Mesendoderm (in vitro differentiated cells): ENCODE measurements around the gene MTG1. TPM values are rescaled to one million over a fixed set of nuclear protein-coding genes. Genes with fewer than 3 reads are reported as not detected.

Experiments
- DNase-seq: peaks from one replicate; pipeline ENCODE4 v3.0.0; 2013
- H2AK5ac ChIP-seq: 2 replicates; pipeline ENCODE4 v1.6.1; 2013; ENCODE audit warnings: low read length, inconsistent platforms
- H2BK120ac ChIP-seq: 2 replicates; pipeline ENCODE4 v1.6.1; 2013; ENCODE audit warnings: low read depth, mild to moderate bottlenecking, low read length, moderate library complexity, mixed read lengths
- H2BK15ac ChIP-seq: replicated peaks from 2 replicates; pipeline ENCODE4 v1.6.1; 2013; ENCODE audit warnings: low read depth, mild to moderate bottlenecking, moderate library complexity
- H2BK5ac ChIP-seq: 2 replicates; pipeline ENCODE4 v1.6.1; 2013; ENCODE audit warnings: low read length, inconsistent platforms
- H3K18ac ChIP-seq: 2 replicates; pipeline ENCODE4 v1.6.1; 2013; ENCODE audit warnings: mild to moderate bottlenecking, low read length, mixed read lengths
- H3K23ac ChIP-seq: one replicate; pipeline ENCODE4 v1.6.1; 2013; ENCODE audit warnings: low read length
- H3K27ac ChIP-seq: 2 replicates; pipeline ENCODE4 v1.5.1; 2013; ENCODE audit warnings: low read depth, mild to moderate bottlenecking, inconsistent platforms, low read length, moderate library complexity
- H3K27me3 ChIP-seq: 2 replicates; pipeline ENCODE4 v1.6.1; 2013; ENCODE audit warnings: low read length, control low read depth, mild to moderate bottlenecking, inconsistent platforms; ENCODE audit not compliant: insufficient read depth, poor library complexity
- H3K36me3 ChIP-seq: 2 replicates; pipeline ENCODE4 v1.6.1; 2013; ENCODE audit warnings: low read length, inconsistent platforms; ENCODE audit not compliant: control insufficient read depth, insufficient read depth
- H3K4ac ChIP-seq: one replicate; pipeline ENCODE4 v1.6.1; 2013; ENCODE audit warnings: low read depth, mild to moderate bottlenecking, low read length, moderate library complexity
- H3K4me1 ChIP-seq: 2 replicates; pipeline ENCODE4 v1.6.1; 2013; ENCODE audit warnings: low read depth, low read length, inconsistent platforms; ENCODE audit not compliant: control insufficient read depth
- H3K4me2 ChIP-seq: 2 replicates; pipeline ENCODE4 v1.6.1; 2013; ENCODE audit warnings: low read length
- H3K4me3 ChIP-seq: 2 replicates; pipeline ENCODE4 v1.5.1; 2013; ENCODE audit warnings: mild to moderate bottlenecking, low read length
- H3K56ac ChIP-seq: one replicate; pipeline ENCODE4 v1.6.1; 2013; ENCODE audit warnings: low read length
- H3K79me1 ChIP-seq: 2 replicates; pipeline ENCODE4 v1.6.1; 2013; ENCODE audit warnings: low read length, inconsistent platforms
- H3K79me2 ChIP-seq: 2 replicates; pipeline ENCODE4 v1.6.1; 2013; ENCODE audit warnings: mild to moderate bottlenecking, low read length; ENCODE audit not compliant: control insufficient read depth, insufficient read depth
- H3K9ac ChIP-seq: 2 replicates; pipeline ENCODE4 v1.6.1; 2013; ENCODE audit warnings: low read length, inconsistent platforms
- H4K5ac ChIP-seq: one replicate; pipeline ENCODE4 v1.6.1; 2013; ENCODE audit warnings: low read length
- H4K8ac ChIP-seq: one replicate; pipeline ENCODE4 v1.6.1; 2013; ENCODE audit warnings: low read depth, mild to moderate bottlenecking, control low read depth, low read length, moderate library complexity
- WGBS: extraction: QIAGEN DNeasy Blood & Tissue Kit; methylation state at CpG from one replicate; pipeline ENCODE4 v1.1.7; 2013; ENCODE audit warnings: low lambda C conversion rate, missing lambda C conversion rate; ENCODE audit not compliant: insufficient coverage; ENCODE audit errors: extremely low coverage; 5-methylcytosine and 5-hydroxymethylcytosine counted together
- polyA plus RNA-seq, 2 experiments: library from polyadenylated mRNA; stranded (reverse); fragments of 200-250 nt; gene quantifications; one replicate each; pipeline ENCODE4 v1.2.3, GENCODE V29; 2013

MTG1 gene, protein sequence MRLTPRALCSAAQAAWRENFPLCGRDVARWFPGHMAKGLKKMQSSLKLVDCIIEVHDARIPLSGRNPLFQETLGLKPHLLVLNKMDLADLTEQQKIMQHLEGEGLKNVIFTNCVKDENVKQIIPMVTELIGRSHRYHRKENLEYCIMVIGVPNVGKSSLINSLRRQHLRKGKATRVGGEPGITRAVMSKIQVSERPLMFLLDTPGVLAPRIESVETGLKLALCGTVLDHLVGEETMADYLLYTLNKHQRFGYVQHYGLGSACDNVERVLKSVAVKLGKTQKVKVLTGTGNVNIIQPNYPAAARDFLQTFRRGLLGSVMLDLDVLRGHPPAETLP
- polyA plus RNA-seq (2013, experiment 1 of 2): 53.2 TPM
- 52.0 TPM for polyA plus RNA-seq (2013, experiment 2 of 2)

DNA sequence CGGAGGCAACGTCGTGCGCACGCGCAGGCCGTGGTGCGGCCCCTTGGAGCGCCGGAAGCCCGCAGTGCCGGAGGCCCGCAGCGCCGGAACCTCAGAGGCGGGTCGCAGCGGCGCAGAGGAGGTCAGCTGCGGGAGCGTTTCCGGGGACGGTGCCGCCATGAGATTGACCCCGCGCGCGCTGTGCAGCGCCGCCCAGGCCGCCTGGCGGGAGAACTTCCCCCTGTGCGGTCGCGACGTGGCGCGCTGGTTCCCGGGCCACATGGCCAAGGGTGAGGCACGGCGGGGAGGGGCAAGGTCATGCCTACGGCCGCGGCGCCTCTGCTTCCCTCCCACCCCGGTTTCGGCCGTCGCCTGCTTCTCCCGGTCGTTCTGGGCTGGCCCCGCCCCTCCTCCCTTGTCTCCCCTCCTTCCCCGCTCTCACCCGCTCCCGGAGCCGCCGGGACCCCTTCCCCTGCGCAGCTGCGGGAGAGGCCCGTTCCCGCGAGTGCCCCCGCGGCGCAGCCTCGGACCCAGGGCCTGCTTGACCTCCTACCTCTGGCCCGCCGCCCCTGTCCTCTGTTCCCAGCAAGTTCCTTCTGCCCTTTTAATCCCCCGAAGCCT lies at the start of gene MTG1:
MTG1 (plus strand) TSS at position 94 of the 600 bp plus-strand sequence; CDS start at position 158, 64 bp downstream.
- Histone ChIP-seq H2BK120ac (no peak within 1 kb of the TSS), H3K79me2 (peaks cover 14% of the 10 kb centered on the region), H3K27ac (peak within 1 kb of the TSS; percentile 90), H2BK15ac (no peak within 1 kb of the TSS), H4K8ac (peak within 1 kb of the TSS; percentile 83), H3K27me3 (no peaks in the 10 kb centered on the region), H3K23ac (no peak within 1 kb of the TSS), H3K4ac (peak within 1 kb of the TSS; percentile 84), H2BK5ac (peak within 1 kb of the TSS; percentile 73), H3K18ac (peak within 1 kb of the TSS; percentile 83), H3K4me1 (no peaks in the 10 kb centered on the region), H3K9ac (peak within 1 kb of the TSS; percentile 94), H3K56ac (peak within 1 kb of the TSS; percentile 98), H2AK5ac (no peak within 1 kb of the TSS), H4K5ac (no peak within 1 kb of the TSS), H3K4me2 (peak within 1 kb of the TSS; percentile 33), H3K36me3 (peaks cover 8% of the 10 kb centered on the region), H3K79me1 (peaks cover 14% of the 10 kb centered on the region), H3K4me3 (peak within 1 kb of the TSS; percentile 83)
- DNase-seq: peak; percentile 95
- WGBS: no CpG with 5 or more reads among the region's 69 CpGs

DNA sequence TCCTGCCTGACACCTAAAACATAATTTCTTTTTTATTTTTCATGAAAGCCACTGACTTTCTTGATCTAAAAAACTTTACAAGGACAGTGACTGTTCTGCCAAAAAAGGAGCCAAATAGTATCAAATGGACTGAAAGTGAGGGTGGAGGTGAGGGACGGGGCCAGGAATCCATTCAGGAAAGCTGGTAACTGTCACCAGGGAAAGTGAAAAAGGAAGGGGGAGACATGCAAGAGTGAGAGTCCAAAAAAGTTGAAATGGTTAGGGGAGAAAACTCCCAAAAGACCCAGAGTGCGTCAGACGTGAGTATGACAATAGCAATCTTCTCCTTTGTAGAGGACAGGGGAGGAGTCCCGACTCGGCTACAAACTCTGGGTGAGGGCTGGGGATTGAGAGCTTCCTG lies 49.7 kb upstream of the MTG1 start:
- no peak for DNase-seq
- no peaks in the 10 kb centered on the region for H3K79me1 ChIP-seq
- no peaks in the 10 kb centered on the region for H3K79me2 ChIP-seq
- no peak overlapping the region for H3K9ac ChIP-seq
- H3K36me3 ChIP-seq: no peaks in the 10 kb centered on the region
- no peak overlapping the region for H3K4ac ChIP-seq
- no peak overlapping the region for H3K4me2 ChIP-seq
- no CpG with 5 or more reads among the region's 5 CpGs for WGBS
- no peak overlapping the region for H3K18ac ChIP-seq
- H3K4me3 ChIP-seq: no peak overlapping the region
- no peak overlapping the region for H3K23ac ChIP-seq
- no peaks in the 10 kb centered on the region for H3K4me1 ChIP-seq
- H2BK15ac ChIP-seq: no peak overlapping the region
- no peak overlapping the region for H4K8ac ChIP-seq
- H2AK5ac ChIP-seq: no peak overlapping the region
- no peak overlapping the region for H2BK120ac ChIP-seq
- H3K27me3 ChIP-seq: no peaks in the 10 kb centered on the region
- no peak overlapping the region for H2BK5ac ChIP-seq
- H3K27ac ChIP-seq: no peak overlapping the region
- no peak overlapping the region for H3K56ac ChIP-seq
- no peak overlapping the region for H4K5ac ChIP-seq

DNA sequence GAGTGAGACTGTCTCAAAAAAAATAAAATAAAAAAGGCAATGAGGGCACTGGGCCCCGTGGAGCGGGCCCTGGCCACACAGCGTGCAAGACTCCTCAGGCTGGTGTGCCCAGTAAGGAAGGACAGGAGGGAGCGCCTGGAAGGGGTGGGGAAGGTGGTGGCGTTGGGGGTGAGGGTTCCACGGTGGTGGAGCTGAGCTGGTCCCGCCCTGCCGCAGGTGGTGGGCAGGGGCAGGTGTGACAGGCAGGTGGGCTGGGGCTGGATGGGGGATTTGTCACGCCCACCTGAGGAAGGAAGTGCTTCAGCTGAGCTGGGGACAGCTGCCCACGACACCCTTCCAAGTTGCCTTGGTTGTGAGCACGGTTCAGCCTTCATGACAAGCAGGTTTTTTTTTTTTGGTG lies 47.5 kb upstream of the MTG1 start:
- Histone ChIP-seq H3K27ac (no peak overlapping the region), H2BK120ac (no peak overlapping the region), H3K27me3 (no peaks in the 10 kb centered on the region), H3K4ac (no peak overlapping the region), H3K4me2 (no peak overlapping the region), H2AK5ac (no peak overlapping the region), H3K4me1 (no peaks in the 10 kb centered on the region), H3K4me3 (no peak overlapping the region), H3K36me3 (no peaks in the 10 kb centered on the region), H3K18ac (no peak overlapping the region), H2BK15ac (no peak overlapping the region), H2BK5ac (no peak overlapping the region), H3K79me1 (no peaks in the 10 kb centered on the region), H3K9ac (no peak overlapping the region), H3K56ac (no peak overlapping the region), H4K5ac (no peak overlapping the region), H4K8ac (no peak overlapping the region), H3K79me2 (no peaks in the 10 kb centered on the region), H3K23ac (no peak overlapping the region)
- WGBS: no CpG with 5 or more reads among the region's 11 CpGs
- DNase-seq: no peak

DNA sequence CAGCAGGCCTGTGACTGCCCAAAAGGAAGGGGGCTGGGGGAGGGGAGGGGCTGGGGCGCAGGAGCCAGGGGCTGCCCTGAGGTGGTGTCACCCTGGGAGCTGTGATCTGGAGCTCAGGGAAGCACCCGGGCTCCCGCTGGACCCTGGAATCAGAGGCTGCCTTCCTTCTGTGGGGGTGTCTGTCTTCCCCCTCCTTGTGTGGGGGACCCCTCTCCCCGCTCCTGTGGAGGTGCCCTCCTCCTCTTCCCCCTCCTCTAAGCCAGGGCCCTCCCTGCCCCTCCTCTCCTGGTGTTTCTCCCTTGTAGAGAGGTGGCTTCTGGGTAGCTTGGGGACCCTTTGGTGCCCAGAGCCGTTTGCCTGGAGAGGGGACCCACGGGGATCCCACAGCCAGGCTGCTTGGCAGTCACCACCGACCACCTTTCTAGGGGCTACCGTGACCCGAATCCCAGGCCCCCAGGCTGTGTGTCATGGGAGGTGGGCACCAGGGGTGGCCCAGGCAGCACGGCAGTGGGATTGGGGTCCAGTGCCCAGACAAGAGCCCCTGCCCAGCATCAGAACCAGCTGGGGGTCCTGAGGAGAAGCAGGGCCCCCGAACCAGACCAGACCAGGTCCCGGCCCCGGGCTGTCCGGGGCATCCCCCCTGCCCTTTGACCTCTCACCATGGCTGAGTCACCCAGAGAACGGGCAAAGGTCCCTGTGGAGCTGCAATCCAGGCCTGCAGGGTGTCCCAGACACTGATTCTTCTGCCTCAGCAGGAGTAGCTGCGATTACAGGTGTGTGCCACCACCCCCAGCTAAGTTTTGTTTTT lies 46.0 kb upstream of the MTG1 start:
- WGBS: no CpG with 5 or more reads among the region's 16 CpGs
- Histone ChIP-seq H2BK15ac (no peak overlapping the region), H3K4me2 (no peak overlapping the region), H3K56ac (no peak overlapping the region), H3K23ac (no peak overlapping the region), H2BK5ac (no peak overlapping the region), H3K4me1 (no peaks in the 10 kb centered on the region), H3K79me2 (no peaks in the 10 kb centered on the region), H3K79me1 (no peaks in the 10 kb centered on the region), H3K27ac (no peak overlapping the region), H3K4me3 (no peak overlapping the region), H3K9ac (no peak overlapping the region), H3K4ac (no peak overlapping the region), H4K5ac (no peak overlapping the region), H3K18ac (no peak overlapping the region), H4K8ac (no peak overlapping the region), H3K36me3 (no peaks in the 10 kb centered on the region), H3K27me3 (no peaks in the 10 kb centered on the region), H2AK5ac (no peak overlapping the region), H2BK120ac (no peak overlapping the region)
- no peak for DNase-seq

DNA sequence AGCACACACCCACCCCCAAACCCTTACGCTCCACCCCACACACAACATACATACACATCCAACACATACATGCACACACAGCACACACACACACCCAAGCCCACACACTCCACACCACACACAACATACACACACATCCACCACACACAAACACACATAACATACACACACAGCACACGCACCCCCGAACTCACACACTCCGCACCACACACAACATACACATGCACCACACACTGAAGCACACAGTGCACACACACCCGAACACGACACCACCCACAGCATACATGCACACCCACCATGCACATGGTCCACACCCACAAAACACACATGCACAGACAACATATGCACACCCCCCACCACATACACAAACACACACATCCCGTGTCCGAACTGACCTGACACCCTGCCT lies 44.8 kb upstream of the MTG1 start:
- Histone ChIP-seq H3K4me1 (no peaks in the 10 kb centered on the region), H2AK5ac (no peak overlapping the region), H3K27me3 (no peaks in the 10 kb centered on the region), H3K18ac (no peak overlapping the region), H4K8ac (no peak overlapping the region), H3K4me2 (no peak overlapping the region), H3K4me3 (no peak overlapping the region), H3K9ac (no peak overlapping the region), H2BK120ac (no peak overlapping the region), H3K79me2 (no peaks in the 10 kb centered on the region), H3K56ac (no peak overlapping the region), H3K4ac (no peak overlapping the region), H3K27ac (no peak overlapping the region), H2BK5ac (no peak overlapping the region), H3K36me3 (no peaks in the 10 kb centered on the region), H3K23ac (no peak overlapping the region), H4K5ac (no peak overlapping the region), H2BK15ac (no peak overlapping the region), H3K79me1 (no peaks in the 10 kb centered on the region)
- WGBS: 100% methylated on average over 2 of the region's 8 CpGs
- no peak for DNase-seq
